C4-2B (cell line): ENCODE measurements around the gene FAM20C.

Experiments used
- ZFX ChIP-seq: fragments of 450-650 bp; IDR thresholded peaks from 2 replicates; pipeline ENCODE4 v1.6.1; 2017
- TF ChIP-seq, protein P1 (sequence below): fragments of 450-650 bp; conservative IDR thresholded peaks from 2 replicates; pipeline ENCODE4 v1.5.1; 2017; ENCODE audit warnings: mild to moderate bottlenecking

DNA sequence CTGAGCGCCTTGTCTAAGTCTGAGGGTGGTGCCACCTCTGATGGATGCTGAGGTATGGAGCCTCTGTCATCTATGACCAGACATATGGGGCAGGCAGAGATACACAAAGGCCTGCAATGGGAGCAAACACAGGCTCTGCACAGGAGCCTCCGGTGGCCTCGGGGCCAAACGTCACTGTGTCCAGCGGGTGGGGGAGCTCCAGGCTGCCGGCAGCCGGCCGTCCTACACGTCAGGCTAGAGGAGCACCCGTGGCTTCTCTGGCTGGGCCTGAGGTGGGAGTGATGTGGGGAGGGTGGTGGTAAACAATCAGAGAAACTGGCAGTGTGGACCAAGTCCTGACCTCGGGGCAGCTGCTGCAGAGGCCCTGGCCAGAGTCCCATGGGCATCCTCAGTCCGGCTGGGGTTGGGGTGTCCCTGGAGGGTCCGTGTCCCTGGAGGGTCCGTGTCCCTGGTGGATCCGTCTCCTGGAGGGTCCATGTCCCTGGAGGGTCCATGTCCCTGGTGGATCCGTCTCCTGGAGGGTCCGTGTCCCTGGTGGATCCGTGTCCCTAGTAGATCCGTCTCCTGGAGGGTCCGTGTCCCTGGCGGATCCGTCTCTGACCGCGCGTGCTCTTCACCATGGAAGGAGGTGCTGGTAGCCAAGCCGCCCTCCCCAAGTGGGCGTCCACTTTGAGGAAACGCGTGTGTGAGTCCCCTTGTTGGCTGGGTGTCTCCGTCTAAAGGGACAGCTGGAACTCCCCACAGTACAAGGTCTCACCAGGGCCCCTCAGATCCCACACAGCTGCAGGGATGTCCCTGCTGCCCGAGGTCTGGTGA is 24.2 kb upstream of the FAM20C start:
- TF ChIP-seq, protein P1, sequence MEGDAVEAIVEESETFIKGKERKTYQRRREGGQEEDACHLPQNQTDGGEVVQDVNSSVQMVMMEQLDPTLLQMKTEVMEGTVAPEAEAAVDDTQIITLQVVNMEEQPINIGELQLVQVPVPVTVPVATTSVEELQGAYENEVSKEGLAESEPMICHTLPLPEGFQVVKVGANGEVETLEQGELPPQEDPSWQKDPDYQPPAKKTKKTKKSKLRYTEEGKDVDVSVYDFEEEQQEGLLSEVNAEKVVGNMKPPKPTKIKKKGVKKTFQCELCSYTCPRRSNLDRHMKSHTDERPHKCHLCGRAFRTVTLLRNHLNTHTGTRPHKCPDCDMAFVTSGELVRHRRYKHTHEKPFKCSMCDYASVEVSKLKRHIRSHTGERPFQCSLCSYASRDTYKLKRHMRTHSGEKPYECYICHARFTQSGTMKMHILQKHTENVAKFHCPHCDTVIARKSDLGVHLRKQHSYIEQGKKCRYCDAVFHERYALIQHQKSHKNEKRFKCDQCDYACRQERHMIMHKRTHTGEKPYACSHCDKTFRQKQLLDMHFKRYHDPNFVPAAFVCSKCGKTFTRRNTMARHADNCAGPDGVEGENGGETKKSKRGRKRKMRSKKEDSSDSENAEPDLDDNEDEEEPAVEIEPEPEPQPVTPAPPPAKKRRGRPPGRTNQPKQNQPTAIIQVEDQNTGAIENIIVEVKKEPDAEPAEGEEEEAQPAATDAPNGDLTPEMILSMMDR: no peak
- no peak for TF ChIP-seq ZFX
